ENCODE measurements around the gene C3orf52. TPM values are rescaled to one million over a fixed set of nuclear protein-coding genes. Genes with fewer than 3 reads are reported as not detected.

The C3orf52 gene
- total RNA-seq = 5.7 and 10.5 TPM in 2 replicates

GRCh38 chr3:112086076-112086854 lies at the start of gene C3orf52:
Gene C3orf52 (plus strand): TSS chr3:112086389. CDS start chr3:112086408, 19 bp downstream.

GRCh38 chr3:112132975-112133448 lies 46.8 kb downstream of the C3orf52 start, which contains the start of gene GCSAM:
Gene GCSAM (minus strand): TSS chr3:112133248. CDS start chr3:112133120, 128 bp downstream.

Other genes starting within 250 kb of the C3orf52 start
- 57.5 and 58.2 TPM in 2 replicates for gene PHLDB2, start 227.1 kb upstream of the C3orf52 start, total RNA-seq
- gene ABHD10, start 107.4 kb upstream of the C3orf52 start, total RNA-seq = 37.5 and 39.1 TPM in 2 replicates
- gene TAGLN3, start 87.5 kb upstream of the C3orf52 start, total RNA-seq = 0.71 and 0.74 TPM in 2 replicates
- not detected in 2 replicates for gene TMPRSS7, start 51.7 kb upstream of the C3orf52 start, total RNA-seq
- not detected in 2 replicates for gene GCSAM, start 46.9 kb downstream of the C3orf52 start, total RNA-seq
- 0.14 and 0.18 TPM in 2 replicates for gene SLC9C1, start 207.8 kb downstream of the C3orf52 start, total RNA-seq
- gene CD200, start 246.8 kb downstream of the C3orf52 start, total RNA-seq = 4.0 and 4.8 TPM in 2 replicates